Natural killer cell (primary cell): ENCODE measurements around the gene SLC35E1. TPM values are rescaled to one million over a fixed set of nuclear protein-coding genes. Genes with fewer than 3 reads are reported as not detected.

Source experiments
- ATAC-seq, 3 donors: fragments of 150-1000 bp in 2 of 3; fragments of 200-7000 bp in 1 of 3; cut with Tn5 transposase; 1 replicate in 1 of 3; 2 replicates in 2 of 3; pipeline ENCODE4 v1.10.0; 2021; ENCODE audit warnings: mild to moderate bottlenecking in 2 of 3, moderate library complexity in 2 of 3
- DNase-seq, 2 donors: peaks; one replicate each; pipeline versions ENCODE4 v3.0.0 to v3.0.0-alpha.2; 2013 to 2021; ENCODE audit warnings: mixed read lengths in 1 of 2
- H3K27ac ChIP-seq: one replicate; pipeline ENCODE4 v1.5.1; 2013; ENCODE audit warnings: mild to moderate bottlenecking, low read length
- H3K27me3 ChIP-seq: one replicate; pipeline ENCODE4 v1.6.1; 2013; ENCODE audit warnings: low read length; ENCODE audit not compliant: control insufficient read depth, insufficient read depth
- H3K36me3 ChIP-seq: one replicate; pipeline ENCODE4 v1.6.1; 2013; ENCODE audit warnings: low read length; ENCODE audit not compliant: control insufficient read depth, insufficient read depth
- H3K4me1 ChIP-seq: one replicate; pipeline ENCODE4 v1.6.1; 2013; ENCODE audit warnings: low read length; ENCODE audit not compliant: control insufficient read depth, insufficient read depth
- H3K4me3 ChIP-seq: one replicate; pipeline ENCODE4 v1.5.1; 2013; ENCODE audit warnings: low read length
- H3K9me3 ChIP-seq: one replicate; pipeline ENCODE4 v1.6.1; 2013; ENCODE audit warnings: low read length; ENCODE audit not compliant: control insufficient read depth, insufficient read depth
- H3K27ac Mint-ChIP-seq, 2 donors: one replicate each; pipeline ENCODE4 v1.8.0; 2022; ENCODE audit warnings: mild to moderate bottlenecking in 2 of 2, mixed read lengths in 2 of 2, moderate library complexity in 1 of 2
- H3K27me3 Mint-ChIP-seq, 2 donors: one replicate each; pipeline ENCODE4 v1.8.0; 2022; ENCODE audit warnings: low read depth in 2 of 2, mixed read lengths in 2 of 2
- H3K36me3 Mint-ChIP-seq: one replicate; pipeline ENCODE4 v1.8.0; 2022; ENCODE audit warnings: mixed read lengths
- H3K4me1 Mint-ChIP-seq, 2 donors: one replicate each; pipeline ENCODE4 v1.8.0; 2022; ENCODE audit warnings: mixed read lengths in 2 of 2
- H3K4me3 Mint-ChIP-seq: one replicate; pipeline ENCODE4 v1.8.0; 2022; ENCODE audit warnings: mild to moderate bottlenecking, moderate library complexity, mixed read lengths
- H3K9me3 Mint-ChIP-seq, 2 donors: one replicate each; pipeline ENCODE4 v1.8.0; 2022; ENCODE audit warnings: mixed read lengths in 2 of 2
- WGBS: methylation state at CpG from one replicate; pipeline ENCODE4 v1.1.7; 2013; ENCODE audit warnings: missing lambda C conversion rate; ENCODE audit not compliant: insufficient coverage; 5-methylcytosine and 5-hydroxymethylcytosine counted together
- intact Hi-C: fragments of 100-400 bp; cut with micrococcal nuclease; formaldehyde crosslinking; loops from one replicate; pipeline ENCODE4 v1.14.2; 2022
- total RNA-seq, 4 donors: library from RNA; stranded (reverse); fragments of 120-200 nt in 1 of 4; gene quantifications; one replicate each; pipeline versions ENCODE4 v1.2.3 to v1.2.4, GENCODE V29; 2013 to 2022
- TF ChIP-seq, protein P1 (sequence below): fragments of 200-600 bp; IDR thresholded peaks from one replicate; pipeline ENCODE4 v1.8.0; 2022; ENCODE audit warnings: antibody characterized with exemption

Gene SLC35E1
- total RNA-seq, 3 donors from 2014 or later (not counting 1 experiment from before 2014, with no cell fraction given): 53.2 to 55.5 (median 54.2) TPM

DNA sequence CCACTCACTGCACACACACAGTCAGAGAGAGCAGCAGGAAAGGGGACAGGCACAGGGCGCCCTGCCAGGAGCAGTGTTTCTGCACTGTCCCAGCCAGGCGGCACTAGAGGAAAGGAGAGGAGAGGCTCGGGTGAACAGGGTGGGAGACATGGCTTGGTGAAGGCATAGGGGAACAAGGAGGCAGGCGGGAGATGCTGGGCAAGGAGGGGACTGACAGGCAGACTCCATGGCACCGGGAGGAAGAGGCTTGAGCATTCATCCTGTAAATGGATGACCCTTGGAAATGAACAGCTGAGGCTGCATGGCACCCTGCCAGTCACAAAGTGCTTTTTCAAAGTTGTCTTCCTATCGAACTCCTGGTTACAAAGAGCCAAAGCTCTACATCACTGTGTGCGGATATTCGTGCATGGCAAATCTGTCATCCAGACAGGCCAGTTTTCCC lies 33.4 kb upstream of the SLC35E1 start:
- DNase-seq: no peak
- no peaks in the 10 kb centered on the region for H3K27me3 Mint-ChIP-seq
- TF ChIP-seq, protein P1, sequence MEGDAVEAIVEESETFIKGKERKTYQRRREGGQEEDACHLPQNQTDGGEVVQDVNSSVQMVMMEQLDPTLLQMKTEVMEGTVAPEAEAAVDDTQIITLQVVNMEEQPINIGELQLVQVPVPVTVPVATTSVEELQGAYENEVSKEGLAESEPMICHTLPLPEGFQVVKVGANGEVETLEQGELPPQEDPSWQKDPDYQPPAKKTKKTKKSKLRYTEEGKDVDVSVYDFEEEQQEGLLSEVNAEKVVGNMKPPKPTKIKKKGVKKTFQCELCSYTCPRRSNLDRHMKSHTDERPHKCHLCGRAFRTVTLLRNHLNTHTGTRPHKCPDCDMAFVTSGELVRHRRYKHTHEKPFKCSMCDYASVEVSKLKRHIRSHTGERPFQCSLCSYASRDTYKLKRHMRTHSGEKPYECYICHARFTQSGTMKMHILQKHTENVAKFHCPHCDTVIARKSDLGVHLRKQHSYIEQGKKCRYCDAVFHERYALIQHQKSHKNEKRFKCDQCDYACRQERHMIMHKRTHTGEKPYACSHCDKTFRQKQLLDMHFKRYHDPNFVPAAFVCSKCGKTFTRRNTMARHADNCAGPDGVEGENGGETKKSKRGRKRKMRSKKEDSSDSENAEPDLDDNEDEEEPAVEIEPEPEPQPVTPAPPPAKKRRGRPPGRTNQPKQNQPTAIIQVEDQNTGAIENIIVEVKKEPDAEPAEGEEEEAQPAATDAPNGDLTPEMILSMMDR: no peak
- no peaks in the 10 kb centered on the region for H3K9me3 ChIP-seq
- peak overlapping the region; percentile 21 to 30 for H3K27ac Mint-ChIP-seq
- WGBS: 96% methylated on average over 8 of the region's 8 CpGs
- H3K36me3 Mint-ChIP-seq: no peaks in the 10 kb centered on the region
- intact Hi-C loops: no loop called here
- H3K9me3 Mint-ChIP-seq: no peaks in the 10 kb centered on the region
- H3K4me3 ChIP-seq: no peak overlapping the region
- peaks cover 13% of the 10 kb centered on the region for H3K4me1 ChIP-seq
- H3K27ac ChIP-seq: no peak overlapping the region
- peaks cover 42% of the 10 kb centered on the region in 2 donors for H3K4me1 Mint-ChIP-seq
- no peak overlapping the region for H3K4me3 Mint-ChIP-seq
- H3K27me3 ChIP-seq: no peaks in the 10 kb centered on the region
- no peak for ATAC-seq
- no peaks in the 10 kb centered on the region for H3K36me3 ChIP-seq

DNA sequence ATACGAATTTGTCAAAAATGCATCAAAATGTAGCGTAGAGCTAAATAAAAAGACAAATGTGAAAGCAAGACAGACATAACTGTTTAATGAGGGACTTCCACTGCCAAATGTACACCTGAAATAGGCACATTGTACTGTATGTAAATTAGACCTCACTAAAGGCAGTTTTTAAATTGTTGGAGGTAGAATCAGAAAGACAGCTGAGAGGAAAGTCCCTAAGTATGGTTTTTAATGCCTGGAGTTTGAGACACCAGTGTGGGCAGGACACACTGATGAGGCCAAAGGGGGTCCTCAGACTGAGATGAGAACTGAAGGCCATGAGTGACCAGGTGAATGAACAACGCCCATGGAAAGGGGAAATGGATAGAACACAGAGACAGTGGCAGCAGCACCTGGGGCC lies 32.9 kb upstream of the SLC35E1 start:
- H3K27me3 Mint-ChIP-seq: no peaks in the 10 kb centered on the region

DNA sequence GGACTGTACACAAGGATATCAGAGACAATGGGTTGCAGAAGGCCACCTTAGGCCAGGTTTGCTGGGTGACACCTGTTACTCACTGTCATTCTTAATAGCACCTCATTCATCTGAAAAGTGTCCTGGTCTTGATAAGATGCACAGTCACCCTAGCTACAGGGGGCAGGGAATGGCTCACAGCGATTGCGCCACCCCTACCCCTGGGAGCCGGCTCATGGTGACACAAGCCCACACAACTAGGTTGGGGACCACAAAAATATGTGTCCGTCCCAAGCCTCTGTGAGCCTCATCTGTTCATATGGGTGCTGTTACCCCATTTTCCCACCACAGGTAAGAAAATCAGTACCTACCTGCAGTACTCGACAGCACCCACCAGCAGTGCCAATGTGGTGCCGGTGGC lies 32.4 kb upstream of the SLC35E1 start:
- TF ChIP-seq, protein P1: no peak
- Histone ChIP-seq H3K36me3 (no peaks in the 10 kb centered on the region), H3K9me3 (no peaks in the 10 kb centered on the region), H3K27ac (no peak overlapping the region), H3K27me3 (no peaks in the 10 kb centered on the region), H3K4me1 (peaks cover 13% of the 10 kb centered on the region), H3K4me3 (no peak overlapping the region)
- Mint-ChIP-seq H3K27ac (no peak overlapping the region), H3K4me3 (no peak overlapping the region), H3K27me3 (no peaks in the 10 kb centered on the region), H3K36me3 (no peaks in the 10 kb centered on the region), H3K4me1 (peaks cover 38 to 46% of the 10 kb centered on the region in 2 donors), H3K9me3 (no peaks in the 10 kb centered on the region)
- DNase-seq: no peak
- intact Hi-C loops: no loop called here
- ATAC-seq: no peak
- WGBS: 98% methylated on average over 4 of the region's 6 CpGs

More for the DNA sequence above, 32.9 kb upstream of the SLC35E1 start:
- TF ChIP-seq, protein P1: no peak
- peak overlapping the region; percentile 21 to 30 for H3K27ac Mint-ChIP-seq
- no peak overlapping the region for H3K4me3 ChIP-seq
- ATAC-seq (no peak), DNase-seq (no peak)
- H3K9me3 ChIP-seq: no peaks in the 10 kb centered on the region
- 84% methylated on average over 3 of the region's 3 CpGs for WGBS
- peaks cover 12% of the 10 kb centered on the region for H3K4me1 ChIP-seq
- H3K36me3 Mint-ChIP-seq: no peaks in the 10 kb centered on the region
- H3K27me3 ChIP-seq: no peaks in the 10 kb centered on the region
- H3K9me3 Mint-ChIP-seq: no peaks in the 10 kb centered on the region
- H3K4me1 Mint-ChIP-seq: peaks cover 40 to 44% of the 10 kb centered on the region in 2 donors
- no peak overlapping the region for H3K4me3 Mint-ChIP-seq
- H3K27ac ChIP-seq: no peak overlapping the region
- no peaks in the 10 kb centered on the region for H3K36me3 ChIP-seq
- intact Hi-C loops: no loop called here

DNA sequence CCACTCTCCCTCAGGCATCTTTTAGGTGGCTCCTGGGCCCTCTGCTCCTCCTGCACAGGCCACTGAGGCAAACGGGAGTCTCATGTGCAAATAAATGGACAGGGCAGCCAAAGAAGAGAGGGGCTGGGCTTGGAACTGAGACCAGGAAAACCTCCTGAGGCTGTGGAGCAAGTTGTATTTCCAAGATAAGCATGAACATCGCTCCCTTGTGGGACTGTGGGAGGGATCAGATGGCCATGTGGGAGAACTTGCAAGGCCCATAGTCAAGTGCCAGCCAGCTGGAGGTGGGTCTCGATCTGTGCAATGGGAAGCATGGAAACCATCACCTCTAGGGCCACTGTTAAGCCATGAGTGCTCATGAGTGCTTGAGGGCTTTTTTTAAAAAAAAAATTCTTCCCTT lies 30.9 kb upstream of the SLC35E1 start:
- H3K4me3 ChIP-seq: no peak overlapping the region
- Mint-ChIP-seq H3K27me3 (no peaks in the 10 kb centered on the region), H3K4me1 (peaks cover 29 to 45% of the 10 kb centered on the region in 2 donors), H3K4me3 (no peak overlapping the region), H3K27ac (no peak overlapping the region), H3K36me3 (no peaks in the 10 kb centered on the region), H3K9me3 (no peaks in the 10 kb centered on the region)
- peaks cover 14% of the 10 kb centered on the region for H3K4me1 ChIP-seq
- TF ChIP-seq, protein P1: no peak
- intact Hi-C loops: no loop called here
- no peaks in the 10 kb centered on the region for H3K36me3 ChIP-seq
- DNase-seq (no peak), ATAC-seq (no peak)
- WGBS: 97% methylated on average over 3 of the region's 3 CpGs
- no peak overlapping the region for H3K27ac ChIP-seq
- no peaks in the 10 kb centered on the region for H3K9me3 ChIP-seq
- H3K27me3 ChIP-seq: no peaks in the 10 kb centered on the region
